H54 (cell line): ENCODE results near the gene FANCD2.

Experiments used
- DNase-seq: peaks from one replicate; pipeline ENCODE4 v3.0.0; 2011; ENCODE audit warnings: low spot score, mixed read lengths; ENCODE audit not compliant: insufficient read length
- FAIRE-seq: peaks from 3 replicates; lab custom pipeline; 2011; peaks lifted over from hg19 to GRCh38; lab: Jason Lieb, UNC
- POLR2A ChIP-seq: IDR thresholded peaks from 2 replicates; pipeline ENCODE4 v1.6.1; 2011; ENCODE audit warnings: low read depth, mild to moderate bottlenecking, low read length

Gene FANCD2

GRCh38 chr3:10142707-10143560 is 116.7 kb downstream of the FANCD2 start:
- no peak for FAIRE-seq

GRCh38 chr3:10145685-10146084 is 119.4 kb downstream of the FANCD2 start:
- DNase-seq (no peak), FAIRE-seq (no peak)
- TF ChIP-seq POLR2A: no peak

More at GRCh38 chr3:10142707-10143560, 116.7 kb downstream of the FANCD2 start:
- DNase-seq: no peak
- TF ChIP-seq POLR2A: no peak

GRCh38 chr3:10149226-10149625 is 123.0 kb downstream of the FANCD2 start:
- no peak for TF ChIP-seq POLR2A
- FAIRE-seq (no peak), DNase-seq (no peak)

GRCh38 chr3:10150987-10151386 is 124.8 kb downstream of the FANCD2 start:
- no peak for TF ChIP-seq POLR2A
- FAIRE-seq (no peak), DNase-seq (no peak)
